T-helper 22 cell (primary cell): Measurements from ENCODE around the gene MAGI2.

ENCODE experiments used
- DNase-seq: peaks from one replicate; pipeline ENCODE4 v3.0.0-alpha.2; 2020; ENCODE audit warnings: low read depth

The MAGI2 gene

DNA sequence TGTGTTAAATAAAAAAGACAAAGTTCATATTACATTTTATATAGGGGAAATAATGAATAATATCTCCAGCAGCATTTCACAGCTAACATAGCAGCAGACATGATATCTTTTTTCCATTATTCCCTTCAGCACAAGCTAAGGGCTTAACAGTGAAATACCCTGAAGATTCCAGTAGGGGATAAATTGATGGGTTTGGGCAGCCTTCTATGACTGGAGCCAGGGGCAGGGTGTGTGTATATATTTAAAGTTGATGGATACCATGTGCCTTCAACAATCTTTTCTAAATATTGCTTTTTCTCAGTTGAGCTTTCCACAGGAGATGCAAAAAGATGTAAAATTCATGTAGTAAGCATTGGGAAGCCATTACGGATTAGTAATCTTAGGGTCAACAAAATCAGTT lies 151.2 kb downstream of the MAGI2 start:
- DNase-seq = no peak

GRCh38 chr7:79301419-79301818 lies 152.0 kb downstream of the MAGI2 start:
- no peak for DNase-seq

- DNase-seq = no peak
Measured at GRCh38 chr7:79300573-79300972, 152.9 kb downstream of the MAGI2 start.

DNA sequence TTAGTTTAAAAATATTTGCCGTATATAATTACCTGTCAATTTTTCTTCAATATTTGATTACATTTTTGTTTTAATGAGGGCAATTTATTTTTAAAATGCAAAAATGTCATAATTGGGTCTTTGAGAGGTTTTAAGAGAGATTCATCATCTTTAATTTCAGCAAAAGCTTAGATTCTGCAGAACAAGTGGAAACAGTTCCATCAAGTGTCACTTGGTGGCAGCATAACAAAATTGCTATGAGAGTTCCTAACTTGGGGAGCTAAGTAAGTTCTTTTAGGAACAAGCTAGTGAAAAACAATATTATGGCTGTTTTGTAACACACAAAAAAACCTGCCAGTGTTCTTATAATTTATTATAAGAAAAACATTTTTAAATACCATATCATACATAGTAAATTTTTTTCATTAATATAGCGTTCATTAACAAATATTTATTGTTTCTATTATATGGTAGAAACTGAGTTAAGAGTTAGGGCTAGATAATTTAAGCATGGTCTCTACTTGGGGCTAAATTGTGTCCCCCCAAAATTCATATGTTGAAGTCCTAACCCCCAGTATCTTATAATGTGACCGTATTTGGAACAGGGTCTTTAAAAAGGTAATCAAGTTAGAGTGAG lies 155.2 kb downstream of the MAGI2 start:
- DNase-seq = no peak

DNA sequence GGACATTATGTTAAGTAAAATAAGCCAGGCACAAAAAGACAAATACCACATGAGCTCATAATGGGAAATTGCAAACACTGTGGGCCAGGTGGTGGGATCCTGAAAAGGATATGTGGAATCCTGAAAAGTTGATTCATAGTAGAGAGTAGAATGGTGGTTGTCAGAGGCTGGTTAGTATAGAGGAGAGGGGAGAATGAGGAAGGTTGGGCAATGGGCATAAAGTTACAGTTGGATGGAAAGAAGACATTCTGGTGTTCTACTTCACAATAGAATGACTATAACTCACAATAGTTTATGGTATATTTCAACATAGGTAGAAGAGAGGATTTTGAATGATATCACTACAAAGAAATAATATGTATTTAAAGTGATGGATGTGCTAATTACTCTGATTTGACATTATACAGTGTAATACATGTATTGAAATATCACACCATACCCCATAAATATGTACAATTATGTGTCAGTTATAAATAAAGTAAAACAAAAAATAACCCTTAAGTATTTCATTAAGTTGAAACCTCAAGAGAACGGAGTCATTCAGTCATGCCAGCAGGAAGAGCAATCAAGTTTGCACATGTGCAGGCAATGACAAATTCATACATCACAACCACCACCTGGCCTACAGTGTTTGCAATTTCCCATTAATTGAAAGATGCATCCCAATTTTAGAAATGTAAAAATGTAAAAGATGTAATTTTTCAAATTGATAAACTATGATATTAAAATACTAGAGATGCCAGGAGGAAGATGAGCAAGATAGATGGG lies 156.7 kb downstream of the MAGI2 start:
- no peak for DNase-seq

- no peak for DNase-seq
Measured at GRCh38 chr7:79293655-79294142, 159.8 kb downstream of the MAGI2 start.

DNA sequence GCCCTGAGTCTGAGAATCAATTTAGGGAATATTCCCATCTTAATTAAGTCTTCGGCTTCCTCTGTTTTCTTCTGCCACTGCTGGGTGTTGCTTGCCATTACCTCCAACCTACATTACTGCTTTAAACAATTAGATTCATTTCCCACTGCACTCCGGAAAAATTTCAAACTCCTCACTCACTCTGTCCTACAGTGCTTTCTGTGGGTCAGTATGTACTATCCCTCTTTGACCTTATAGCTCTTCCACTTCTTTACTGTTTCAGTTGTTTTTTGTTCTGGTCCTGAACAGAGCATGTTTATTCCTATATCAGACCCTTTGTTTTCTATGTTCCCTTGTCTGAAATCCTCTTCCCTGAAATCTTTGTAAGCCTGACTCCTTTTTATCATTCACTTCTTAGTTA lies 160.6 kb downstream of the MAGI2 start:
- no peak for DNase-seq

DNA sequence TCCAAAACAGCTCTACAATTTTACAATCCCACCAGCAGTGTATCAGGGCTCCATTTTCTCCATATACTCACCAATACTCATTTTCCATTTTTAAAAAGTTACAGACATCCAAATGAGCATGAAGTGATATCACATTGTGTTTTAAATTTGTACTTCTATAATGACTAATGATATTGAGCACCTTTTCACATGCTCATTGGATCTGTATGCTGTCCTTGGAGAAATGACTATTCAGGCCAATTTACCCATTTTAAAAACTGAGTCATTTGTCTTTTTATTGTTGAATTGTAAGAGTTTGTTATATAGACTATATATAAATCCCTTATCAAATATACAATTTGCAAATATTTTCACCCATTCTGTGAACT lies 162.0 kb downstream of the MAGI2 start:
- DNase-seq = no peak

GRCh38 chr7:79290841-79291497 lies 162.5 kb downstream of the MAGI2 start:
- no peak for DNase-seq

DNA sequence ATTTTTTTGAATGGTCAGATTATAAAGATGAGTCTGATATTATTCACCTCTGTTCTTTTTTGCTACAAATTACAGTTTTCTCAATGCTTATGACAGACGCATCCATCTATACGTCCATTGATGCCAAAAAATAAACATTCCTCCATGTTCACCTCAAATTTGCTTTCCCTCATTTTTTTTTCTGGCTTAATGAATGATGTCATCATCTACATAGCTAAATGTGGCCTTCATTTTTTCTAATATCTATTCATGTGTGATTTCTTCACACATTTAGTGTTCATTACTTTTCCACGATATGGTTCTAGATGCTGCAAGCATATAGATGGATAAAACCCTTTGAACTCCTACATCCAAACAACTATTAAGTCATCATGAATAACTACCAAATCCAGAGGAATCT lies 163.1 kb downstream of the MAGI2 start:
- DNase-seq = no peak

DNA sequence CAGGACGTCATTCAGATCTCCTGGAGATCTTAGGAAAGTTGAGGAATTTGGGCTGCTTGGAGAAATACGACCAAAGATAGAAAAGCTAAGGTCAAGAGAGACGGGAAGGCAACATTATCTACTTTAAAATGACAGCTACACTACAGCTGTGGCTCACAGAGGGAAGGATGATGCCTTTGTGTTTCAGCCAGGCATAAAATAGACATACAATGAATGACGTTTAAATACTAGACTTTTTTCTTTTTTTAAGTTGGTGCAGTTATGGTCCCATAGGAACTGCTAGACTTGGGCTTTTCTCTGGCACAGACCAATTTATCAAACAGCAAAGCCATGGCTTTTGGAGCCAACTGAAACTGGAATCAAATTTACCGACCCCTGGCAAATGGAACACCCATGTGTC lies 164.8 kb downstream of the MAGI2 start:
- DNase-seq = no peak

GRCh38 chr7:79287981-79288380 lies 165.5 kb downstream of the MAGI2 start:
- DNase-seq = no peak

DNA sequence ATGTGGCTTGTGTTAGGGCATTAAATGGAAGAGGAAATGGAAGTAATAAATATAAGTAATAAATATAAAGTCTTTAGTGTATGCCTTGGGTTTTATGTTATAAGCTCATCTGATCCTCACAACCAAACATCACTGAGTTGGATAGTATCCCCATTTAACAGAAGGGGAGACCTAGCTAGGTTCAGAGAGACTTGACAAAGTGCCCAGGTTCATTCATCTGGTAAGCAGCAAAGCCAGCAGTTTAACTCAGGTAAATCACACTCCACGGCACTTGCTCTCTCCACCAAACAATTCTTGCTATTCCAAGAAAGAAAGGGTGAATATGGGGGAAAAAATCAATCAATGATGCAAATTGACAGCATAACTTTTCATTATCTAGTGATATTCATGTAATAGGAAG lies 167.3 kb downstream of the MAGI2 start:
- DNase-seq = no peak

DNA sequence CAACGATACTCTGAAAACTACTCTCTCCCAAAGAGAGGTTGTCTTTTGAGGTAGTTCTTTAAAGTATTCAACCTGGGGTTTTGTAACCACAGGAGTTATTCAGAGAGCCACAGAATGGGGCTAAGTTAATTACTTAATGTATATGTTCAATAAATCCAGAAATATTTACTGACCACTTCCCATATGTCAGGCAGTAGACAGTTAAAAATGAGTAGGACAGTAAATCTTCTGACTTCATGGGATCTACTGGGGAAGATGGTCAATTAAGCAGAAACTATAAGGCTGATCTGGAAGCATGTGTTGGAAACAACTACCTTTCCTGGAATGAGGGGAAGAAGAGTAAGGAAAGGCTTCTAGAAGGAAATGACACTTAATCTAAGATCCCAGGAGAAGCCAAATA lies 167.7 kb downstream of the MAGI2 start:
- no peak for DNase-seq

DNA sequence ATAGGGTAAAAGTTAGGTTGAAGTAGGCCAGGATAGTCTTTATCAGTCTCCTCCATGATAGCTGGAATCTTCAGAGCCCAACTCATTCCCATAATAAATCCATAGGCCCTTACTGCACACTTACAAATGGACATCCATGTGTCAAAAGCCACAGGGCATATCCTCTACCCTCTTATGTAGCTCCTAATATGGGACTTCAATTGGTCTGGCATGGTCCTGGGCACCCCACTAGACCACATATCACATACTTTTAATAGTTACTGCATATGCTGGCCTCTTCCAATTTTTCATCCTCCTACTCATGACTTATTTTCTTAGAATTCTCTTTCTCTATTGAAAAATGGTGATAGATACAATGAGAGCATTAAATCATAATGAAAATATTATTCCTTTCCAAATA lies 169.3 kb downstream of the MAGI2 start:
- no peak for DNase-seq

DNA sequence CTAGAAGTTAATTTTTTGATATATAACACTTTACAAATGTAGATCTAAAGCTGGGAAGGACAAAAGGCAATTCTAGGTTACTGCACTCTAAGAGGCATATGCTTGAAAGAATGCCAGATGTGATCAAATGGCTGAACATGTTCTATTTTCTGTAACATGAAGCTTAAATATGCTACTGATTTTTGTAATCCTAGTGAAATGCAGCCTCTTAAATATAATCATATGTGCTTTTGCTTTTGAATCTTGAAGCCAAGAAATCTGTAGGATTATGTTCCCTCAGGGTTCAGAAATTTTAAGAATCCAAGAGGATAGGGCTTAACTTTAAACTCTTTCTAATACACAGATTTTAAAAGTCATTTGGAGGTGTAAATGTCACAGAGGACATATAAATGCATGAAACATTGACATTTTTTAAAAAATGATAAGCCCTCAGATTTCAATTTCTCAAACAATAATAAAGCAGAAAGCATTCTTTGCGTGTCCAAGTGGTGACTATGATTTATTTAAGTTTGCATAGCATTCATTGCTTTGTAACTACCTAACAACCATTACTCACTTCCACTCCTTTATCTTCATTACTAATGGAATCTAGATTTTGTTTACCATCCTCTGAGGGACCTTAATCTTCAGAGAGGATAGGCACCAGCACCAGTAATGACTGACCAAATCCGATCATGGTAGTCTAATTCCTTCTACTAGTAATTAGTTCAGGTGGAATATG lies 170.4 kb downstream of the MAGI2 start:
- no peak for DNase-seq

GRCh38 chr7:79282070-79282694 lies 171.3 kb downstream of the MAGI2 start:
- no peak for DNase-seq

GRCh38 chr7:79281426-79281825 lies 172.0 kb downstream of the MAGI2 start:
- no peak for DNase-seq

- no peak for DNase-seq
Measured at GRCh38 chr7:79272938-79273337, 180.5 kb downstream of the MAGI2 start.

- no peak for DNase-seq
Measured at GRCh38 chr7:79272066-79272669, 181.3 kb downstream of the MAGI2 start.

DNA sequence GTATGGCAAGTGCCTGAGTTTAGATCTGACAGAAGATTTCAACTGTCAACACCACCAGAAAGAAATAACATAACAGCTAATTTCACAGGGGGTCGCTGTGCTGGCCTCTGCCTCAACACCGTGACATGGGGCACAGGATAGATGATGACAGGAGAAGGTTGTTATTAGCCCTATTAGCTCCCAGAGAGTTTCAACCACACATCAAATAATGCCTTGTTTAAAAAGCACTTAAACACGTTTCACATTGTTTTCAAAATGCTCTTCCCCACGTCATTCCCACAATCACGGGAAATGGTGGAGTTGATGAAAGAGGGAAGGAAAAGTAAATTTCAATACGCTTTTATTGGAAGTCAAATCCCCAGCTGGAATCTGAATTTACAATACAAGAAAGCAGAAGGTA lies 184.7 kb downstream of the MAGI2 start:
- DNase-seq = no peak

DNA sequence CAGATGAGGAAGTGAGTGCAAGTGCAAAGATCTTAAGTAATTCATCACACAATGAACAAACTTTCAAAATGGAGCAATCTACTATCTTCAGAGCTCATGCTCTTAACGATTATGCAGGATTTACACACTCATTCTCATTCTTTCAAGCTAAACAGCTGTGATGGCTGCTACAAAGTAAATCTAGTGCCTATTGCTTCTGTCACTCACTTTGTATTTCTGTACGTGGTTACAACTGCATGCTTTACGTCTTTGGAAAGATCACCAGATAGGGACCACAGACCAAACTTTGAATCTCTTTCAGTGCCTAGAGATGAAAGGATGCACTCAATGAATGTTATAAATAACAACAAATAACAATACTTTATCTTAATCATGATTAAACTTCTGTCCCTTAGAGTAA lies 194.6 kb downstream of the MAGI2 start:
- no peak for DNase-seq
